Mesothelial cell of epicardium (in vitro differentiated cells): ENCODE data around the gene ESYT1. TPM values are rescaled to one million over a fixed set of nuclear protein-coding genes. Genes with fewer than 3 reads are reported as not detected.
A peak's percentile ranks its signal among the peaks of the same experiment; 100 is the strongest.

Experiments
- DNase-seq, 2 experiments: peaks; one replicate each; pipeline ENCODE4 v3.0.0; 2021; ENCODE audit warnings: low spot score in 2 of 2; ENCODE audit not compliant: unreplicated experiment in 2 of 2
- H3K27ac Mint-ChIP-seq: 2 replicates; pipeline ENCODE4 v1.8.0; 2021; ENCODE audit warnings: mixed read lengths
- H3K27me3 Mint-ChIP-seq: 2 replicates; pipeline ENCODE4 v1.8.0; 2021; ENCODE audit warnings: low read depth, mixed read lengths
- H3K36me3 Mint-ChIP-seq: 2 replicates; pipeline ENCODE4 v1.8.0; 2021; ENCODE audit warnings: mixed read lengths
- H3K4me1 Mint-ChIP-seq: 2 replicates; pipeline ENCODE4 v1.8.0; 2021; ENCODE audit warnings: mixed read lengths
- H3K4me3 Mint-ChIP-seq: 2 replicates; pipeline ENCODE4 v1.8.0; 2021; ENCODE audit warnings: mild to moderate bottlenecking, moderate library complexity, mixed read lengths
- H3K9me3 Mint-ChIP-seq: 2 replicates; pipeline ENCODE4 v1.8.0; 2021; ENCODE audit warnings: mixed read lengths
- CTCF ChIP-seq: fragments of 200-600 bp; sonication (generic); IDR thresholded peaks from one replicate; pipeline ENCODE4 v1.5.0; 2021; ENCODE audit warnings: antibody characterized with exemption; ENCODE audit not compliant: unreplicated experiment
- total RNA-seq: library from RNA; stranded (reverse); gene quantifications from 3 replicates; pipeline ENCODE4 v1.2.1, GENCODE V29; 2021

The ESYT1 gene
- total RNA-seq, 1 donor from 2014 or later: 64.7 TPM

- no peak for DNase-seq
- Mint-ChIP-seq H3K27ac (peak overlapping the region; percentile 96), H3K4me1 (peaks cover 35% of the 10 kb centered on the region), H3K36me3 (peaks cover 30% of the 10 kb centered on the region), H3K27me3 (no peaks in the 10 kb centered on the region), H3K9me3 (no peaks in the 10 kb centered on the region), H3K4me3 (peak overlapping the region; percentile 91)
- TF ChIP-seq CTCF: no peak
Observed at GRCh38 chr12:56160894-56161689, 33.0 kb downstream of the ESYT1 start.

- Mint-ChIP-seq H3K4me3 (peak overlapping the region; percentile 44), H3K27me3 (no peaks in the 10 kb centered on the region), H3K9me3 (no peaks in the 10 kb centered on the region), H3K4me1 (peaks cover 35% of the 10 kb centered on the region), H3K36me3 (peaks cover 30% of the 10 kb centered on the region), H3K27ac (peak overlapping the region; percentile 96)
- no peak for TF ChIP-seq CTCF
- no peak for DNase-seq
Observed at GRCh38 chr12:56161690-56162351, 33.8 kb downstream of the ESYT1 start.

GRCh38 chr12:56162468-56163290 lies 34.6 kb downstream of the ESYT1 start:
- peaks cover 34% of the 10 kb centered on the region for H3K36me3 Mint-ChIP-seq
- no peaks in the 10 kb centered on the region for H3K27me3 Mint-ChIP-seq
- no peak overlapping the region for H3K4me3 Mint-ChIP-seq
- H3K4me1 Mint-ChIP-seq: peaks cover 29% of the 10 kb centered on the region
- peak overlapping the region; percentile 66 for H3K27ac Mint-ChIP-seq
- TF ChIP-seq CTCF: no peak
- DNase-seq: no peak
- no peaks in the 10 kb centered on the region for H3K9me3 Mint-ChIP-seq

- Mint-ChIP-seq H3K36me3 (peaks cover 38% of the 10 kb centered on the region), H3K27me3 (no peaks in the 10 kb centered on the region), H3K4me1 (peaks cover 28% of the 10 kb centered on the region), H3K27ac (peak overlapping the region; percentile 66), H3K4me3 (no peak overlapping the region), H3K9me3 (no peaks in the 10 kb centered on the region)
- no peak for DNase-seq
- TF ChIP-seq CTCF: no peak
Observed at GRCh38 chr12:56163533-56164344, 35.7 kb downstream of the ESYT1 start.

- Mint-ChIP-seq H3K36me3 (peaks cover 38% of the 10 kb centered on the region), H3K4me1 (peaks cover 23% of the 10 kb centered on the region), H3K4me3 (no peak overlapping the region), H3K9me3 (no peaks in the 10 kb centered on the region), H3K27ac (peak overlapping the region; percentile 50), H3K27me3 (no peaks in the 10 kb centered on the region)
- no peak for TF ChIP-seq CTCF
- DNase-seq: no peak
Observed at GRCh38 chr12:56164345-56164729, 36.3 kb downstream of the ESYT1 start.
